ENCODE measurements around the gene C22orf31.

Gene C22orf31

DNA sequence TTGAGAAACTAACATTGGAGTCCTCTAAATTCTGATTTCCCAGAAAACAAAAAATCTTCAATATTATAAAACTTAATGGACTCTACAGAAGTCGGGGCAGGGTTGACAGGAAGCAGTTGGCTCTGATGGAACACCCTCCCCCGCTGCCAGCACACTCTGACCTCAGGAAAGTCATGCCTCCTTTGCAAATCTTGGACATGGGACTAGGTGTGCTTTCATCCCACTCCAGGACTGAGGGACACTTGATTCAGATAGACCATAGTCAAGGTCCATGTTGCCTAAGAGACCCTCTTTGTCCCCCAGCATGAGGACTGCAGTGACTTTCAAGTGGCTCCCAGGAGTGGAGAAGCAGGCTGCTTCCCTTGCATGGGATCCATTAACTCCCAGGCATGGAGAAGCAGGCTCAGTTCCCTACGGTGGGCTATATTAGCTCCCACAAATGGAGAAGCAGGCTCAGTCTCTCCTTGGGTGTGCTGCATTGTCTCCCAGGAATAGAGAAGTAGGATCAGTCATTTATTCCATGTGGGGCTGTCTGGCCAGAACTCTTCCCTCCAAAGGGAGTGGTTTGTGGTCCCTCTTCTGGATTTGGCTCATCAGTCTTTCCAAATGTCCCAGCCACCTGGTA is 38.3 kb downstream of the C22orf31 start:
- DNase-seq, result no peak

DNA sequence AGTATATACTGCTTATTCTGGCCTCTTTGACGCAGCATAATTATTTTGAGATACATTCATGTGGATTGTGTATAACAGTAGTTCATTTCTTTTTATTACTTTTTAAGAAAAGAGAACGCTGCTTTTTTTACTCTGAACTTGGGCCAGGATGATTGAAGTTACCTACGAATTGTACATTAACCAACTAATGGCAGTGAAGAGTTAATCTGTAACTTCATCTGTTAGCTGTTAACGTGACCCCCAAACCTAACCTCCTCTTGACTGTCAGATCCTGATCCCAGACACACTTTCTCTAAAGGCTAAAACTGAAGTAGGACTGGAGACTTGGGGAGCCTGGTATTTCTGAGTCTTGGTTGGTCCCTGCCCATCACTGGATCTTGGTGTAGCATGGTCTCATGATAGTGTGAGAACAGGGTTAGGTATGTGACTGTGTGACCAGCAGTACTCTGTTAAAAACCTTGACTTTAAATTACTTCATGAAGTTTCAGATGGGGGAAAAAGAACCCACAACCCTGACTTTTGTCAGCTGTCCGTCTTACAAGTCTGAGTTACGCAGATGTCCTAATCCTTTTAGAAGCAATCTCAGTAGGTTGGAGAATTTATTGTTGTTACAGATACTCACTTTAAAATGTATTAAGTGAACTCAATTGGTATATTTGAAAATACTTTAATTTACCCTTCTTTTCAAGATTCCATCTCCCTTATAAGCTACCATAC is 39.4 kb downstream of the C22orf31 start:
- no peak for DNase-seq

DNA sequence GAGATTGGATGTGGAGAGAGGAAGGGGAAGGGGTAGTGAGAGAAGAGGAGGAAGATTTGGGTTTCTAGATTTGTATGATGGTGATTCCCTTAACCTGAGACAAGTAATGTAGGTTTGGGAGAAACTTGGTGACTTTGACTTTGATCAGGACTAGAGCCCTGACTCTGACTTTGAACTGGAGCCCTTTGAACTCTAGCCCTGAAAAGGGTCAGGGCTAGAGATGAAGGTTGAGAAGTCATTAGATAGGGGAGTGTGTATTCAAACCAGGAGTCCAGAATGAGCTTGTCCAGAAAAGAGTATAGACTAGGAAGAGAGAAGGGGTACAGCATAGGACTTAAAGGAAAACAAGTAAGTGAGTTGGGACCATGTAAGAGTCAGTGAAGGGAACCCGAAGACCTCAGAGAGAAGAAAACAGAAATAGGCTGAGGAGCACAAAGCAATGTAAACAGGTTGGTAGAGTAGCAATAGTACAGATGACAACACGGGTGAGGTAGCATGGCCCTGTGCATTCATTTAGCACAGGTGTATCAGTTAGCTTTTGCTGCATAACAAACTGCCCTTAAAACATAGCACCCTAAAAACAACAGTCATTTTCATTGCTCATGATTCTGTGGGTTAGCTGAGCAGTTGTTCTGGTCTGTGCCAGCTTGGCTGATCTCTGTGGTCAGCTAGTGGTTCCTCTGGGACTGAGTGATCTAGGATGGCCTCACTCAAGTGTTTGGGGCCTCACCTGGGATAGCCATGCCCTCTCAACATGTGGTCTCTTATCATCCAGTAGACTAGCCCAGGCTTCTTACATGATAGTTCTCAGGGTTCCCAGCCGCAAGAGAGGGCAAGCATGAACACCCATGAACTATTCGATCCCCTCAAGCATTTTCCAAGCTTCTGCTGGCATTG is 43.1 kb downstream of the C22orf31 start:
- DNase-seq, result no peak

DNA sequence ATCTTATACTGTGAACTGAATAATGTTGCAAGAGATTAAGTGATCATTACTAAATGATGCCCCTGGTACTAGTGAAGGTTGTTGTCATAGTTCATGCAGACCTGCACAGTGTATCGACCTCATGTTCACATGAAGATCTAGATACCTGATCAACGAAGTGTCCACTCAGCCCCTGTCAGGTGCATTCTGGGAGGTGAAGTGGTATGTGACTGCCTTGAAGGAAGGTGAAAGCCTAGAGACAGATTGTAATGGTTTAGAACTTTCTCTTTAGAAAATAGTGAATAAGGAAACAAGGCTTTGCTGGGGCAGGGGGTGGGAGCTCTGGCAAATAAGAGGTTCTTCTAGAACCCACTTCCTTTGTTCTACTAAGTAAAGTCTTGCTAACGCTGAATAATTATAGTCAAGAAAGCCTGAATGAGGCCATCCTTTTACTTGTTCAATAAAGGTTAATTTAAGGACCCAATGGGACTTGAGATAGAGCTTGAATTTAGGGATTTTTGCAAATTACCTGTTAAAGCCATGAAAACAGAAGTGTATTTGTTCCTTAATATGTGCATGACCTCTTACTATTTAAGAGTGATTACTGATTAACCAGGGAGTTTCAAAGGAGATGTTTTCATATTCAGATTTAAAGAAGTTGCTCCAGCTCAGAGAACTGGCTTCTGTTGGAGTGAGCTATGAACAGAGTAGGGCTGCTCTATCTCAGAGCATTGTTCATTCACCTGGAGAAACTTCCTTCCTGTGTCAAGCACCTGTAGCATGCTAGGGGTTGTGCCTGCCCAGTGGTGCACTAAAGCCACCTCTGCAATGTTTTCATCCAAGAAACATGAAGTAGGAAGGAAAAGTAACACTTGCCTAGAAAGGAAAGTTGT is 45.3 kb downstream of the C22orf31 start:
- DNase-seq, result no peak

DNA sequence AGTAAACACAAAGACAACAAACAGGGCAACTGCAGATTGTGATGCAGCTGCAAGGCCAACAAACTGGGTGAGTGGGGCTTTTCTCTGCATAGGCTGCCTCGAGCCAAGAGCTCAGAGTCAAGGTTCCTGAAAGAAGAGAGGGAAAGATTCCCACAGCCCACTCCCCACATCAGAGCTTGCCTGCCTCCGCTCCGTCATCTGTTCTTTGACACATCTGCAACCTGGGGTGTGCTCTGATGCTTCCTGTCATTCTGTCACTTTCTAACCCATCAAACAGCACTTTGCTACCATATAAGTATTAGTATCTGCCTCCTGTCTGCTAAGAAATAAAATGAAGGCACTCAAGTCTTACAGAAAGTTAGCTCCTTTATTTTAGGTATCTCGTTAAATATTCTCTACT is 46.9 kb downstream of the C22orf31 start:
- DNase-seq, result no peak

DNA sequence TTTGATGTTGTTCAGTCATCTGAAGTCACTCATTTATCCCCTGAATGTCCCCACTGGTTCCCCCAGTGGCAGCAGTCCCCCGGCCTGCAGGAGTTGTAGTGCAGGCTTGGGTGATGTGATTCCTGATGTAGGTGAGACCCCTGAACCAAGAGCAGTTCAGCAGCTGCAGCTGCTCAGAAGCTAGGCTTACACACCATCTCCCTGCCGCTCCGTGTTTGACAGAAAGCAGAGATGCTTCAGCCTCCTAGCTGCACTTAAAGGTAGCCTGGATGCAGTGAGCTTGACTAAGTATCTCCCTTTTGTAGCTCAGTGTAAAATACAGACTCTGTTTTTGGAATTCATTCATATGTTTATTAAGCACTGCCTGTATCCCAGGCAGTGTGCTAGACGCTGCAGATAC is 47.3 kb downstream of the C22orf31 start:
- DNase-seq, result no peak

DNA sequence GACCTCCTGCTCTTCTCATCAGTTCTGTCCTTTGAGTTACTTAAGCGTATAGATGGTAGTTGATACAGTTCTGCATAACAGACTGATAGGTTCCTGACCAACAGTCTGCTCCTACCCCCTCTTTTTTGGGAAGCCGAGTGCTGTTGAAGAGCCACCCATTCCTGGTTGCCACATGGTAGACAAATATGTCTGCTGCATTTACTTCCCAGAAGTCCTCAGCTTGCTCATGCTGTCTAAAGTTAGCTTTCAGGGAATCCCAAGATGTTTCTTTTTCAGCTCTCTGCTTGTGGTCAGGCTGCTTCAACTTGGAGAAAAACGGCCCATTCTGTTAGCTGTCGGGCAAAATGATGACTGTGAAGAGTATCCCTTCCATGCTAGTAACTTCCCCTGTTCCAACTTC is 48.7 kb downstream of the C22orf31 start:
- DNase-seq, result no peak

DNA sequence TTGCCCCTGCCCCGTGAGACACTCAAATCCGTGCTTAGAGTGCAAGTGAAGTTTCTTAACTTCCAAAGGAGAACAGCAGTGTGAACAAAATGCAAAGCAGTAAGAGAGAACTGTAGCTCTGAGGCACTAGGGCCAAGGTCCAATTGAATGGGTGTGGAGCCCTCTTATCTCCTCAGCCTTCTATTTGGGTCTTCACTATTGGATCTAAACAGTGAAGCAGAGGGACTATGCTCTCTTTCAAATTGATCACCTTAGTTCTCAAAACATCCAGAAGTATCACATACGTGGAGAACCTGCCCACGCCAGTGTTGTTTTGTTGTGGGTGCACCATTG is 49.6 kb downstream of the C22orf31 start:
- DNase-seq, result no peak

DNA sequence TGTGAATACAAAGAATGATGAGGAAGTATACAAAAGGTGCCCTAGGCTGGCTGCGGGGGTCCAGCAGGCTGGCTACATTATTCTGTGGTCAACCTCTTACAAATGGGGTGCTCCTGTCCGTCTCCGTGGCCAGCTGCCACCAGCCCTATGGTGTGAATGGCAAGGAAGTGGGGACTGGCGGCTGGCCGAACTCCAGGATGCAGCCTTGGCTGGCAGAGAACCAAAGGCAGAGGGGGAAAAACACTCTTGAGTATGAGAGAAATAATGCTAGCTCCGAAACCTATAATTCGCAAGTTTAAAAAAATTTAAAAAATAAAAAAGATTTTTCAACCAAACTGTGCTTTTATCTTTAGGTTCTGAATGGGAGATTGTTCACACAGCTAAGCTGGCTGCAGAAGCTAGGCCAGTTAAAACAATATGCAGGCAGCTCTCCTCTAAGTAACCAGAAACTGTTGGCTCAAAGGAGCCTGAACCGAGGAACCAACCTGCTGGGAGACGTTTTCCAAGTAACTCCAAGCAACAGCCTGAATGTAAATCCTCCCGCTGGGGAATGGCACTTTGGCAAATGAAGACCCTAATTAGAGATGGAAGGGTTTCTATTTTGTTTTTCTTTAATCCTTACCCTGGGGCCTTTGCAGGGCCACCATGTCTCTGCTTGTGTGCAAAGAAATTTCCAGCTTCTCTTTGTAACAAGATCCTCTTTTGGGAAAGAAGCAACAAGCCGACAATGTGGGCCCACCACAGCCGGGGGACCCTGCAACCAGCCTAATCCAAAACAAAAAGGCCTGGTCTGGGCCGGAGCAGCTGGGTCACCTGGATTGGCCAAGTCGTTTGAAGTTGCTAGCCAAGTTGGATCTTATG is 50.2 kb downstream of the C22orf31 start:
- DNase-seq, result no peak

DNA sequence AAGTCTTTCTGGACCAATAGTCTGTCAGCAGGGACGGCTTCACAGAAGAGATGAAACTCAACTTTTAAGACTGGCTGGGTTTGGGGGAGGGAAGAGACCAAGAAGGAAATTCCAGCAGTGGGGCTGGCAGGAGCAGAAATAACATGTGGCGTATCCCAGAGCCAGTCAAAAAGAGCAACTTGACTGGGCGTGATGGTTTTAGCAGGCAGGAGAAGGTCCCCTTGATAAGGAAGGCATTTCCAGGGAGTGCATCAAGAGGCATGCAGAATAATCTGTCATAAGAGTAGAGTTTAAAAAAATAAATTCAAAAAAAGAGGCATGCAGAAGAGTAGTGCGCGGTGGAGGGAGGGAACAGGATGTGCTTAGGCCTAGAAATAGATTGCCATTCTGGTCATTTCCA is 52.5 kb downstream of the C22orf31 start:
- DNase-seq, result no peak
